ENCODE results near the gene NTN1.
"Not testable (repeated sequence)": the region's sequence is repeated elsewhere in the genome, so short reads cannot be mapped to it uniquely, and the experiment has no call there.

The NTN1 gene

DNA sequence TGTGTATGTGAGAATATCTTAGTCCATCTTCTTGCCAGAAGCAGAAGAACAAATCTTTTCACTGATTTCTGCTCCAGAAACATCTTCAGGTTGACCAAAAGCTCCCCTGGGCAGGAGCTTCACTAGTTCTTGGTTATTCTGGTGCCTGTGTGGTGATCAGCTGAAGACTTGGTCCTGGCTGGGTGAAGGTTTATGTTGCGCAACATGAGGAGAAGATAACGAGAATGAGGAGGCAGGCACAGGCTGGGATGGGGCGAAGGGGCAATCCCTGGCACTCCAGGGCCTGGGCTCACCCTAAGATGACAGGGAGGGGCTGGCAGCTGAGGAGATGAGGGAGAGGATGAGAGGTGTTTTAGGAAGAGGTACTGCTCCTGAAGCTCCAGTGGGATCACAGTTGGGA is 232.0 kb downstream of the NTN1 start:
- no peak for DNase-seq (ENCODE audit: low read depth)

DNA sequence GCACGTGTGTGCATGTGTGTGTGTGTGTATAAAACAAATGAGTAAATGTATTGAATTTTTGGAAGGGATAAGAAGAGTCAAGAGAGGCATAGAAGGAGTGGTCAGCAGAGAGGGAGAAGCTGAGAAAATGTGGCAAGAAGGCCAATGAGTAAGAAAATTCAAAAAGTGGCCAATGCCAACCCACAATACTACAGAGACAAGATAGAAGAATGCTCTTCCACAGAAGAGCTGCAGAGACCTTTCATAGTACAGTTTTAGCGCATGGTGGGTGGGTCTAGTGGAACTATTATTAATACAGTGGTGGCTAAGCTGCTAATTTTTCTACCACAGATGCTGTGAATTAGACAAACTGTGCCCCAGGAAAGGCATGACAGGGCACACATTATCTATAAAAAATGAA is 233.5 kb downstream of the NTN1 start:
- no peak for DNase-seq (ENCODE audit: low read depth)

DNA sequence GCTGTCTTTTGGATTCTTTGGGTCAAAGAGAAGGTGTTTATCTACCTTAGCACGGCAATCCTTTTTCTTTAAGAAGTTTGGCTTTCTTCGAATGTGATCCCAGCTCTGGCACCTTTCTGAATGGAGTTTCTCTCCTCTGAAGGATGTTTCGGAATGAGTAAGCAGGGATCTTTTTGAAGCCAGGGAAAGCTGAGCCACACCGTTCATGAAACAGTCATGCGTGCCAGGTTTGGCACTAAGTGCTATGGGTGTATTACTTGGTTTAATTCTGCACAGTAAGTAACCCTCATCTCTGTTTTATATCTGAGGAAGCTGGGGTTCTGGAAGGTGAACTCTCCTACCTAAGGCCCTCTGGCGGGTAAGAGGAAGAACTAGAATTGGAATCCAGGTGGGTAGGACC is 234.5 kb downstream of the NTN1 start:
- DNase-seq (ENCODE audit: low read depth), result no peak

DNA sequence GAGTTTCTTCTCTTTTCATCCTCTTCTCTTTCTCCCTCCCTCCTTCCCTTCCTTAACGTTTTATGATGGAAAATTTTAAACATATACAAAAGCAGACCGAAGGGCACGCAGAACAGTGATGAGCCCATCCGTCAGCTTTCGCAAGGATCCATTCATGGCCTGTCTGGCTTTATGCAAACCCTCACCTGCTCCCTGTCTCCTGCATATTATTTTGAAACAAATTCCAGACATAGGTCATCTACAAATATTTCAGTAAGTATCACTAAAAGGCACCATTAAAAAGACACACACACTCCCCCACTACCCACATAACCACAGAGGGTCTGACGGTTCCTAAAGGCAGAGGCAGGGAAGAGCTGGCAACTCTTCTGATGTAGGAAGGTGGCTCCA is 235.0 kb downstream of the NTN1 start:
- DNase-seq (ENCODE audit: low read depth), result no peak

DNA sequence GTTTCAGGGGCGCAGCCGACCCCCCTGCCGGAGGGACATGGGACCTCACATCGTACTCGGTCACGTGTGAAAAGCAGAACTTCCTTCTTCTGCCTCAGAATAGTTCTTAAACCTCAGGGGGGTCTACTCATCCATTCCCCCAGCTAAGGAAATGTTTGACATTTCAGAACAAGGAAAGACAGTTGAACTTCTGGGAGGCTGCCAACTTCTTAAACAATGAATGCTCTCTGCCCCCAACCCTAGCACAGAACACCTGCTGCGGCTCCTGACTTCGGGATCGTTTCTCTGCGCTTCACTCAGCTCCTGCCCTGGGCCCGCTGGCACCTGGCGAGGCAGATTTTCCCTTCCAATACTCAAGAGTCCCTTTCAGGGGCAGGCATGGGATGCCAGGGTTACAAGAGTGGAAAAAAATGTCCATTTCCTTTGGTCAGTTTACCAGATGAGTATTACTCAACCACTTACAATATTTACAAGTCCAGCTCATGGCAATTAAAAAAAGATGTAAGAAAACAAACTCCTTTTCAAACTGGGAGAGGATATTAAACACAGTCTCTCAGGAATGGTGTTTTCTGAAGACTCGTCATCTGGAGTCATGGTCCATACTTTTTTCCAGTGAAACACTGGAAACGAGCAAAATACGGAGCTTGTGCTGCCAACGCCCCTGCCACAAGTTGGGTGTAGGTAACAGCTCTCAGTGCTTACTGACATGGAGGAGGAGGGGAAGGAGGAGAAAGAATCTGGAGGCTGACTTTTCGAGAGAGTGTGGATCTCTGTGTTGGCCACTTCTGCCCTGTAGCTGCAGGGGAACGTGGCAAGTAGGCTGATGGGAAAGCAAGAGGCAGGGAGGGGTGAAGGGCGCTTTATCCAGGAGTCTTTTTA is 235.7 kb downstream of the NTN1 start:
- no peak for DNase-seq (ENCODE audit: low read depth)

DNA sequence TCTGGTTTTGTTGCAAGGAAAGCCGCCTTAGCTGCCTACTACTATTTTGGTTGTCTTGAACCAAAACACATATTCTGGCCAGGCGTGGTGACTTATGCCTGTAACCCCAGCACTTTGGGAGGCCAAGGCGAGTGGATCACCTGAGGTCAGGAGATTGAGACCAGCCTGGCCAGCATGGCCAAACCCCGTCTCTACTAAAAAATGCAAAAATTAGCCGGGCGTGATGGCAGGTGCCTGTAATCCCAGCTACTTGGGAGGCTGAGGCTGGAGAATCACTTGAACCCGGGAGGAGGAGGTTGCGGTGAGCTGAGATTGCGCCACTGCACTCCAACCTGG is 236.3 kb downstream of the NTN1 start:
- not testable (repeated sequence) for DNase-seq (ENCODE audit: low read depth)

DNA sequence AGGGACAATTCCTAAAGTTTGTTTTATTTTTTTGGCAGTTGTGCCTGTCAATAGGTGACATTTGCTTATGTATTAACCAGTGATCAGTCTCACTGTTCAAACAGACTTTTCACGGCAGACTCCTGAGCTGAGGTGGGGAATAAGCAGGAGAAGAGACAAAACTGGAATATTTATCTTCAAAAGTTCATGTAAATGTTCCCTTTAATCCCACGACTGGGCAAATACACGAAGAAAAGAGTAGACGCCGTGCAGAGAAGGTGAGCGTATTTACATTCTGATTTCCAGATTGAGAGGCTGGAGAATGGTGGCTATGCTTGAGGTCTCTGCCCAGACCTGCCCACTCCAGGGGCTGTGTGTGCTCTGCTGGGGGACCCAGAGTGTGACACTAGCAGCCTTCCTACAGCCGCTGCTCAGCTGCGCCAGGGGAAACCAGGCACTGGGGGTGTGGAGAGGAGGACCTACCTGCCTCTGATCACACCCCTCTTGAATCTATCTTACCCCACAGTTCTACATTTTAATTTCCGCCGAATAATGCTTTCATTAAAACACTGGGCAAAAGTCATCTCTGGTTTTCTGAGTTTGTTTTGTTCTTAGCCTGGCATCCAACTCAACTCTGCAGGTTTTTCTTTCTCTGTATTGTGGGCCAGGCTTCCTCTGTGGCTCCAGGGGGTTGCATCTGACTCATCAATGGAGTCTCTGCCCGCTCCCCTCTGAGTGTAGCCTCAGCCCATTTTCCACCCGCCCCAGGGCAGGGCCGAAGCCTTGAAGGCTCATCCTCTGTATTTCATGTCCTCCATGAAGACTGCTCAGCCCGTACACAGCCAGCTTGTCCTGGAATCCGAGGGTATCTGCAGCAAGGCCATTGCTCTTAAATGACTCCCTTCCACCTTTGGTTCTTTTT is 237.1 kb downstream of the NTN1 start:
- no peak for DNase-seq (ENCODE audit: low read depth)

DNA sequence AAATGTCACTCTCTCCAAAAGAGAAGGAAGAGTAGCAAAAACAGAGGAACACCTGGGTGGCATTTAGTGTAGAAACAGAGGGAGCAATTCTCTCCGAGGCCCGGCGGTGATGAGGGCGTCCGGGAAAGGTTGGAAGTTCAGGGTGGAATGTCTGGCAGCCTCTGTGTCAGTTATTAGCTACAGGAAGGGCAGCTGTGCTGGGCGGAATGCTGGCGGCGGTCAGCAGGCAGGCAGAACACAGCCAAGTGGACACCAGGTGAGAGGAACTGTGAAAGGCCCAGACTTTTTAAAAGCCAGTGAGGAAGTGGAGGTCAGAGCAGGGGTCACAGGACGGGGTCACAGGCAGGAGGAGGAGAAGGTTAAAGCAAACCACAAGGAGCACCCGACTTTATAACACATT is 238.1 kb downstream of the NTN1 start:
- no peak for DNase-seq (ENCODE audit: low read depth)

DNA sequence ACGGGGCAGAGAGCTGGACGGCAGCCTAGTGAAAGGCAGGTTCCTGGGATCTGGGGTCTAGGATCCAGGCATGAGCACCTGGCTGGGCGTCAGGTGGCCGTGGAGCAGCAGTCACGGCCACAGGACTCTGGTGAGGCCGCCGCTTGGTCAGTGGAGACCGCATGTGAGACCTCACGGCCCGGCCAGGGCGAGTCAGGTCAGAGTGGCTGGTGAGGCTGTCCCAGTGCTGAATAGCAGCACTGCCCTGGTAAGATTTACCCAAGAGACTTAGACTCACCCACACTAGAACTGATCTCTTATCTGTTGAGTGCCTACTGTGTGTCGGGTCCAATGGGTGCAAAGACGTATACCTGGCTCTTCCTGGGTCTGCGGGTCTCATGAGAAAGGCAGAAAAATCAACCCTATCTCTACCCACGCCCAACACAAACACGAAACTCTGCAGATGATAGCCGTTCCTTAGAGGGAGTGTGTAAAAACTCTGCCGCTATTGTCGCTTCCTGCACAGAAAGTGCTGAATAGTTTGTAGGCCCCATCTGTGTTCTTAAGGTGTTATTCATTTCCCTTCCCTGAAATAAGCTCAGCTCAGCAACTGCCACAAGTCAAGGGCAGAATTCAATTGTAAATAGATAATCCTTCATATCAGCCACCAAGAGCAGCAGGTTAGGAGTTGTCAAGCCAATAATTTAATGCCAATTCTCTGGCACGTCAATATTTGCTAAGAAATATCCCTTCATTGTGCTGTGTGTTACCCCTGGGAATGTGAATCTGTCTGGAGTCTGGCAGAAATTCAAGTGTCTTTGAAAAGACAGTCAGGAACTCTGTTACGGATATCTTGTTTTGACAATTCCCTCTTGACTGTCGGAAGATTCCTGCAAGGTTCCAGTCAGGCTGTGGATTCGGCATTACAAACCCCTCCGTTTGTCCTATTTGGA is 240.0 kb downstream of the NTN1 start:
- DNase-seq (ENCODE audit: low read depth), result no peak

DNA sequence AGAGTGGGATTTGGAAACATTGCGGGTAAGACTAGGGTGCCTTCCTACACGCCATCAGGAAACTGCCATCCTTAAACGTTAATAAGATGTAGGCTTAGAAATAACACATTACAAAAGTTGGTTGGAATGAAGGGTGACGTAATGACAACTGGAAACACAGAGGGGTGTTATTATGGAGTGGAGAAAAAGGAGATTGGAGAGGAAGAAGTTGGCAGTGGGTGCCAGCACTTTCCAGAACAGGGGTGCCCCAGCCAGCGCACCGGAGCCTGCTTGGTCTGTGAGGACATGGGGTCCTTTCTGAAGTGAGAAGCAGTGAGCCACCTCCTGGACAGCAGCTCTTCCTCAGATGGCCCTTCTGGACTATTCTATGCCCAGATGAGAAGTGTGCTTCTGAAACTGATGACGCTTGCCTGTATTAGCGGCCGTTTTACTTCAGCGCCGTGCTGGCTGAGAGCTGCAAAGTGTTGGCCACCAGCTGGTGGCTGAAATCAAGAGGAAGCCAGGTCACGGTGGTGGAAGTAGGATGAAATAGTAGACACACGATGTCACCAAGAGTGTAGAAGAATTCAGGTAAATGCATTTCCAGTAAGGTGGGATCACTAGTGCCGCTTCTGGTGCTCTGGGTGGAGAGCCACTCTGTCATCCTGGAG is 244.8 kb downstream of the NTN1 start:
- no peak for DNase-seq (ENCODE audit: low read depth)

DNA sequence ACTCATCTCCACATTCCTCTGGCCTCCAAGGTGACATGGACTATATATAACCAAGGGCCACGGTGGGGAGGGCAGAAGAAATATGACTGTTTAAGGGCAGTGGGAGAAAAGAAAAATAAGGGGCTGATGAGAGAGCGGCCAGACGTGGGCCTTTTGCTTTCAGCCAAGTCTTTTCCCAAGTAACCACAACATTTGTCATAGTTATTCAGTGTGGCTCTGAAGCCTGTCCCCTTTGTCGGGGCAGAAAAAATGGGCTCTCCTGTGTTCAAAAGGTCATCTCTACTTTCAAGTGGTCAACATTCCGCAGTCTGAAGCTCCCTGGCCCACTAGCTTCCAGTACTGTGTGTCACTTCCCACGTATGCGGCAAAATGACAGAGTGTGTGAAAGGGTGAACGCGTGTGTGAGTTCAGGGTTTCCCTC is 245.4 kb downstream of the NTN1 start:
- no peak for DNase-seq (ENCODE audit: low read depth)

DNA sequence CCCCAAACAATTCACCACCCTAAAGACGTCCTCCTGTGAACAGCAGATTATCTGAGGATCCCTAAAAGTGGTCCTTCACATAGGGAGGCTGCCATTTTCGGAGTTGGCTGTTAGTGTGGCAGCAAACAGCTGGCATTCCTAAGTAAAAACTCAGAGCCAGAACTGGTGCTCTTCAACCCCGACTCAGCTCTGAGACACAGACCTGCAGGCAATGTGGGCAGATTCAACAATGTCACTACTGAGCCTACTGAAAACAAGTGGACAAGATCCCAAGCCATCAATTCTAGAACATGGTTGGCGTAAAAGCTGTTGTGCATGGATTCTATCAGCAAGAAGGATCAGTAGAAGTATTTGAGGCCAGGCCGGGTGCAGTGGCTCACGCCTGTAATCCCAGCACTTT is 247.2 kb downstream of the NTN1 start:
- DNase-seq (ENCODE audit: low read depth), result no peak

DNA sequence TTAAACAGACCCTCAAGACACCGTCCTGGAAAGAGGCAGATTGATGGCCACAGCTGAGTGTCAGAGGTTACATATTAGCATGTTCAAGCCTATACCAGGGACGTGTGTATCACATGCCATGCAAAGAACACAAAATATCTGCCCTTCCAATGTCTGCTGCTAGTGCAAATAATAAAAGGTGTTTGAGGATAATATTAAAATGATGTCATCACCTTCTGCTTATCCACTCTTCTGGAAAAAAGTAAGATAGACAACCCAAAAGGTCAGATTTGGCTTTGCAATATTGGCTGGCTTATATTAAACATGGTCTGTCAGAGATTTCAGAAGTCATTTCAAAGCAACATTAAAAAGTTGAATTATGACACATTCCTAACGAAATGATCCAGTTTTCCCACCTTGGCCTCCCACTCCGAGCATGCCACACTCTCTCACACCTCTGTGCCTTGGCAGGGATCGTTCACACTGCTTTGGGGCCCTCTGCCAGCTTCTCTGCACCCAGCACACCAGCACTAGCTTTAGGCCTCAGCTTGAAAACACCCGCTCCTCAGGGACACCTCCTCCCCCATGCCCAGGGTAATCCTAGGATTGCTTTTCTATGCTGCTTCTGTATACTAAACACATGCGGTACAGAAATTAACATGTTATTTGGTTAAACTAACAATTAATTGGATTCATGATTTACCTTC is 248.2 kb downstream of the NTN1 start:
- no peak for DNase-seq (ENCODE audit: low read depth)

DNA sequence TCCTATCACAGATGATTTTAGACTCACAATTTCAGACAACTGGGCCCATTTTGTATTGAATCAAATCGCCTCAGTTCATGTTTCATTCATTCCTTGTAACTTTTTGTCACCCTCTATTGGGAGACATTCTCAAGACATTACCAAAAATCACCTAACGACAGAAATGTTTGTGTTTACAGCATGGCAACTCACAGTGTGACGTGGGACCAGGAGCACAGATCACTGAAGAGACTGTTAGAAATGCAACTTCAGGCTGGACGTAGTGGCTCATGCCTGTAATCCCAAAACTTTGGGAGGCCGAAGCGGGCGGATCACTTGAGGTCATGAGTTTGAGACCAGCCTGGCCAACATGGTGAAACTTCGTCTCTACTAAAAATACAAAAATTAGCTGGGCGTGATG is 249.6 kb downstream of the NTN1 start:
- DNase-seq (ENCODE audit: low read depth), result no peak

DNA sequence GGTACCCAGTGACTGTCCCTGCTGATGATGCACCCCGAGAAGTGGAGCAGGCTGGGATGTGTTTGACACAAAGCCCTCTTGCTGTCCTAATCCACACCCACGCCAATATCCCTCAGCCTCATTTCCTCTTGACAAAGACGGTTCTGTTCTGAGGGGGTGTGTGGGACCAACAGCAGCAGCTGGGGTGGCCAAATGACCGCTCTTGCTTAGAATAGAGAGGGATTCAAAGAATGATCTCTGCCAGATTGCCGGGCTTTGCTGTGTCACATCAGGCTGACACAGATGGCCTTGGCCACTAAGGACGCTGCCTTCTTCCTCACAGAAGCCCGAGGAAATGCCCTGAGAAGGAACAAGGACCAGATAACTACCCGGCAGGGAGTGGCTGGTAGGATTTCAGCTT is 250.7 kb downstream of the NTN1 start:
- DNase-seq (ENCODE audit: low read depth), result no peak

DNA sequence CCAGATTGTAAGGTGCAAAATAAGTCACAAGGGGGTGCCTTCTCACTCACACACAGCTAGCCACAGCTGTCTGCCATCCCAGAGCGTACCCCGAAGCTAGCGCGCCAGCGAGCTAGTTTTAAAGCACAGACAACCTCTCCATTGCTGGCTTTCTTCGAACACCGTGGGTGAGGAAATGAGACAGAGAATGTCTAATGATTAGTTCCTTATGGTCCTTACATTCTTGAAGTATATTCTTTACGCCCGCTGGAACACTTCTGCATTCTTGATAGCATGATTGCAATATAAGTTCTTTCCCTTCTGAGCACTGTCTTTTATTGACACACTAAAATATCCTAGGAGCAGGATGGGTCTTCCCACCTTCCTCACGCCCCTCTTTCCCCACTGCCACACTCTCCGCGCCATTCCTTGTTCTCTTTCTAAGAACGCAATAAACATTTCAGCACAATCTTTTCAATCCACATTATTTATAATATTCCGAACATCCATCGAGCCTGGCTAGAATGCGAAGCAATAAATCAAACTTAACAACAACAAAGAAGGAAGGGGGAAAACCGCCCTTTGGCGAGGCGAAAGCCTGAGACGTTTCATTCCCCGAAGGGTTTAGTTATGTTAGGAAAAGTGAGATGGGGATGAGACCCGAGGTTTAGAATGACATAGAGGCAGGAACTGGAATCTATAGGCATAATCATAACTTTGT is 251.3 kb downstream of the NTN1 start:
- DNase-seq (ENCODE audit: low read depth), result no peak

DNA sequence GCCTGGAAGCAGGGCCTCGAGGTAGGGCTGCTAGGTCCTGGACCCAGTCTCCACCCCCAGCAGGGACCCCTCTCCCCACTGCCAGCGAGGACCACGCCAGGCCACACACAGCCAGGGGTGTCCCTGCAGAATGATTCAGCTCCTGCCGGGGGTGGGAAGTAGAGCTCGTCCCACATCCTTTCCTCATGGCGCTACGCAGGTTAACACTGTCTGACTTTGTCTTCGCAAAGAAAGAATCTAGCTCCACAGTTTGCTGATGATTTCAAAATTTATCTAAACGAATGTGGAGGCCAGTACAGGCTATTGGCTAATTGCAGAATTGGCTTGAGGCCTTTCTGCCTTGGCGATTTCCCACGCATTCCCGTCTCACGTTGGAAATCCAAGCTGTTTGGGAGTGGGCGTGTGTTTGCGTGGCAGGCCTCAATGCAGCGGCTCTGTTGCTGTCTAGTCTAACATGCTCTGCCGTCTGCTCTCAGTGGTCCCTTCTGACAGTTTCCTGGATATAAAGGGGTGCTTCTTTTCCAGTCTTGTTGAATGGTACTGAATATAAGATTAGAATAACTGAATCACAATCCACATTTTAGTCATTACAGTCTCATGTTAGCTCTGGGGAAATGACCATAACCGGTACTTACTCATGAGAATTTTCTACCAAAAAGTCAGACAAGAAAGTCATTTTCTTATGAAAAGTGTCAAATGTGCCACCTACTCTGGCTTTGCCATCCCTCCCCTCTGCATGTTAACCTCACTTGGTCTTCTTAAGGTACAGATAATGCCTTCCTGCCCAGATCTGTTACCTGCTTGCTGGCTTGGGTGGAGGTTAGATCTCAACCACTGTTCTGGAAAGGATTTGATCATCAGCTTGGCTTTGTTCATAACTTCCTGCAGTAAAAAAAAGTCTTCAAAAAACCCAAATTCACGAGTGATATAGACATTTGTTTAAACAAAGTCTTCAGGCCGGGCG is 252.4 kb downstream of the NTN1 start:
- no peak for DNase-seq (ENCODE audit: low read depth)

DNA sequence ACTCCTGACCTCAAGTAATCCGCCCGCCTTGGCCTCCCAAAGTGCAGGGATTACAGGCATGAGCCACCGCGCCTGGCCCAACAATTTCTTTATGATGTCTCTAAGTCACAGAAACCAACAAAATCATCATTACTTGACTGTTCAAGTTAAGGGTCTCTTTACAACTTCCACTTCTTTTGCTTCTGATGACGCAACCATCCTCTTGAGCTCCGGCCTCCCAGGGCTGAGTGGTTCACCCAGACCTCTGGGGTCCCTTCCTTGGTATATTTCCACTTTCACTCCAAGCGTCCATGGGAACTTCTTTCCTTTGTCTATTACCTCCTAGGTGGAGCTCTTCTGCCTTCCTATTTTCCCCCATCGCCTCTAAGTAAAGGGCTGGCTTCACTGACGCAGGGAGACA is 253.7 kb downstream of the NTN1 start:
- no peak for DNase-seq (ENCODE audit: low read depth)

DNA sequence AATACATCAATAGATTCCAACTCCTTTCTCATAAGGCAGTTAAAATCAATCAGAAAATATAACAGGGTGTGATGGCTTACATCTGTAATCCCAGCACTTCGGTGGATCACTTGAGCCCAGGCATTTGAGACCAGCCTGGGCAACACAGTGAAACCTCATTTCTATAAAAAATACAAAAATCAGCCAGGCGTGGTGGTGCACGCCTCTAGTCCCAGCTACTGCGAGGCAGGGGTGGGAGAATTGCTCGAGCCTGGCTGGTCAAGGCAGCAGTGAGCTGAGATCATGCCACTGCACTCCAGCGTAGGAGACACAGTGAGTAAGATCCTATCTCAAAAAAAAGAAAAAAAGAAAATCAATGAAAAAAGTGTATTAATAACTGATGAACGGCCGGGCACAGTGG is 258.6 kb downstream of the NTN1 start:
- DNase-seq (ENCODE audit: low read depth), result no peak

All from CMK (cell line).